K562 (cell line): Measurements from ENCODE around the gene RPS6KA2. TPM values are rescaled to one million over a fixed set of nuclear protein-coding genes. Genes with fewer than 3 reads are reported as not detected.

ENCODE experiments used
- ATAC-seq: fragments of 200-7000 bp; cut with Tn5 transposase; 3 replicates; pipeline ENCODE4 v1.9.1; 2020; ENCODE audit warnings: moderate library complexity
- BruUV-seq: library from RNA; stranded (reverse); fragments of 400-500 nt; replicated peaks from 2 replicates; lab custom pipeline; 2021; lab: Mats Ljungman, UMichigan
- CTCF ChIA-PET: fragments of 300-600 bp; formaldehyde crosslinking; extraction: SDS; loops from one replicate; lab custom pipeline; 2021; ENCODE audit warnings: low intra/inter-chr PET ratio; lab: Yijun Ruan, JAX
- POLR2A ChIA-PET: fragments of 300-600, 350-650 bp; sonication (Branson Sonifier 250); formaldehyde crosslinking; extraction: SDS; loops from one replicate; lab custom pipeline; 2021; ENCODE audit warnings: antibody characterized with exemption, inconsistent platforms; lab: Yijun Ruan, JAX
- DNase-seq, 4 experiments: peaks; one replicate each; pipeline versions ENCODE4 v3.0.0 to v3.0.0-alpha.2; 2011 to 2018; ENCODE audit warnings: low spot score in 3 of 4, mixed read lengths in 3 of 4; ENCODE audit errors: extremely low read depth in 1 of 4
- FAIRE-seq: peaks from 2 replicates; lab custom pipeline; 2011; peaks lifted over from hg19 to GRCh38; lab: Jason Lieb, UNC
- H2AFZ ChIP-seq: 2 replicates; pipeline ENCODE4 v1.6.0; 2011; ENCODE audit warnings: low read depth, low read length, control low read depth, inconsistent platforms
- H3K27ac ChIP-seq: fragments of 200-600 bp; 3 replicates; pipeline ENCODE4 v1.8.0; 2011; ENCODE audit warnings: low read depth, mild to moderate bottlenecking, control low read depth, inconsistent platforms, low read length, moderate library complexity, mixed read lengths; ENCODE audit errors: extremely low read depth
- H3K27me3 ChIP-seq, 2 experiments: fragments of 300-600 bp in 1 of 2; 2 replicates in 1 of 2; 3 replicates in 1 of 2; pipeline versions ENCODE4 v1.6.0 to v1.8.0; 2011; ENCODE audit warnings: inconsistent platforms in 2 of 2, low read length in 2 of 2, mild to moderate bottlenecking in 1 of 2, mixed read lengths in 1 of 2, moderate library complexity in 1 of 2; ENCODE audit not compliant: control insufficient read depth in 2 of 2, insufficient read depth in 2 of 2
- H3K36me3 ChIP-seq: fragments of 300-600 bp; 3 replicates; pipeline ENCODE4 v1.8.0; 2011; ENCODE audit warnings: mild to moderate bottlenecking, low read length, inconsistent platforms; ENCODE audit not compliant: control insufficient read depth, insufficient read depth
- H3K4me1 ChIP-seq, 2 experiments: fragments of 200-600 bp in 1 of 2; replicated peaks in 1 of 2; 2 replicates in 1 of 2; 3 replicates in 1 of 2; pipeline versions ENCODE4 v1.5.1 to v1.8.0; 2011; ENCODE audit warnings: inconsistent platforms in 2 of 2, low read length in 2 of 2, mild to moderate bottlenecking in 1 of 2, mixed read lengths in 1 of 2, moderate library complexity in 1 of 2; ENCODE audit not compliant: control insufficient read depth in 2 of 2, insufficient read depth in 2 of 2
- H3K4me2 ChIP-seq: 2 replicates; pipeline ENCODE4 v1.6.1; 2011; ENCODE audit warnings: low read length, control low read depth, inconsistent platforms, mixed read lengths; ENCODE audit not compliant: insufficient read depth
- H3K4me3 ChIP-seq: fragments of 200-600 bp; sonication (generic), shearing (Covaris generic); 2 replicates; pipeline ENCODE4 v1.5.1; 2016; ENCODE audit warnings: control low read depth, inconsistent platforms
- H3K79me2 ChIP-seq: fragments of 200-600 bp; 3 replicates; pipeline ENCODE4 v1.8.0; 2011; ENCODE audit warnings: low read length, inconsistent platforms; ENCODE audit not compliant: control insufficient read depth, insufficient read depth
- H3K9ac ChIP-seq, 2 experiments: 2 replicates each; pipeline versions ENCODE4 v1.6.0 to v1.6.1; 2011; ENCODE audit warnings: low read depth in 2 of 2, low read length in 2 of 2, control low read depth in 1 of 2, inconsistent platforms in 1 of 2, mild to moderate bottlenecking in 1 of 2, mixed read lengths in 1 of 2; ENCODE audit not compliant: insufficient read depth in 1 of 2
- H3K9me1 ChIP-seq: one replicate; pipeline ENCODE4 v1.6.0; 2011; ENCODE audit warnings: inconsistent platforms, mild to moderate bottlenecking, low read length, moderate library complexity; ENCODE audit not compliant: control insufficient read depth, insufficient read depth
- H3K9me3 ChIP-seq: replicated peaks from 2 replicates; pipeline ENCODE4 v1.5.1; 2011; ENCODE audit warnings: low read depth, low read length, inconsistent platforms; ENCODE audit not compliant: control insufficient read depth, insufficient read depth
- H4K20me1 ChIP-seq: replicated peaks from 2 replicates; pipeline ENCODE4 v1.6.1; 2011; ENCODE audit warnings: low read length, inconsistent platforms, mixed read lengths; ENCODE audit not compliant: control insufficient read depth, insufficient read depth
- BCL6 ChIP-seq: fragments of 250-450 bp; sonication (Bioruptor Pico); IDR thresholded peaks from 2 replicates; pipeline ENCODE4 v1.4.0; 2020
- CREB1 ChIP-seq, 2 experiments: sonication (generic) in 1 of 2; formaldehyde crosslinking in 1 of 2; IDR thresholded peaks; 2 replicates each; pipeline versions ENCODE4 v1.6.1 to v1.8.0; 2012 to 2022; ENCODE audit warnings: inconsistent platforms in 1 of 2, mild to moderate bottlenecking in 1 of 2, missing genetic modification reagents in 1 of 2, moderate library complexity in 1 of 2
- ESRRA ChIP-seq: fragments of 450-650 bp; IDR thresholded peaks from 2 replicates; pipeline ENCODE4 v1.6.1; 2014; ENCODE audit warnings: low read depth, mild to moderate bottlenecking, moderate library complexity, borderline replicate concordance
- HDGF ChIP-seq: fragments of 450-650 bp; IDR thresholded peaks from 2 replicates; pipeline ENCODE4 v1.6.1; 2016
- MBD1 ChIP-seq: fragments of 250-450 bp; sonication (Bioruptor Pico); IDR thresholded peaks from 2 replicates; pipeline ENCODE4 v1.8.0; 2022; ENCODE audit warnings: inconsistent platforms
- SMC3 ChIP-seq: conservative IDR thresholded peaks from 2 replicates; pipeline ENCODE4 v1.6.1; 2011; ENCODE audit warnings: low read depth, low read length, improper control_type of control experiment; ENCODE audit not compliant: insufficient read depth
- ZBTB33 ChIP-seq: sonication (generic); formaldehyde crosslinking; IDR thresholded peaks from 2 replicates; pipeline ENCODE4 v1.8.1; 2023; ENCODE audit warnings: mild to moderate bottlenecking, missing genetic modification reagents
- ZNF518B ChIP-seq: fragments of 250-450 bp; sonication (Bioruptor Pico); IDR thresholded peaks from 2 replicates; pipeline ENCODE4 v1.5.0; 2021; ENCODE audit warnings: mild to moderate bottlenecking, moderate library complexity
- WGBS: fragments of 100-300 bp; shearing (Covaris generic); methylation state at CpG from one replicate; pipeline ENCODE4 v1.1.6; 2016; ENCODE audit warnings: low coverage, mixed read lengths; ENCODE audit not compliant: insufficient coverage; ENCODE audit errors: missing lambda C conversion rate; 5-methylcytosine and 5-hydroxymethylcytosine counted together
- in situ Hi-C: fragments of 300-500 bp; cut with MboI; formaldehyde crosslinking; loops from 4 replicates; pipeline ENCODE4 v1.15.0; 2018; ENCODE audit warnings: inconsistent platforms, mixed read lengths
- intact Hi-C: fragments of 100-400 bp; cut with micrococcal nuclease; formaldehyde crosslinking; loops from 2 replicates; pipeline ENCODE4 v1.14.2; 2022
- polyA plus RNA-seq, 8 experiments: library from polyadenylated mRNA; depleted of rRNA in 4 of 8; stranded (reverse) in 5 of 8; unstranded in 3 of 8; fragments of >200 nt; fragmentation: Nextera tagmentation in 2 of 8; fragmentation: Illumina TruSeq in 1 of 8; extraction: Ambion mirVana in 2 of 8; extraction: Trizol in 1 of 8; gene quantifications; 2 replicates each; pipeline versions ENCODE4 v1.2.1 to v1.2.3, GENCODE V29; 2011 to 2014; ENCODE audit warnings: inconsistent platforms in 1 of 8, missing spikeins in 1 of 8
- total RNA-seq, 7 experiments: library from RNA; depleted of rRNA in 6 of 7; stranded (reverse); fragments of >200 nt in 6 of 7; fragmentation: Illumina TruSeq in 2 of 7; extraction: Trizol in 2 of 7; gene quantifications; 2 replicates each; pipeline versions ENCODE4 v1.2.1 to v1.2.3, GENCODE V29; 2011 to 2021; ENCODE audit warnings: low replicate concordance in 1 of 7

The RPS6KA2 gene
- total and polyA plus RNA-seq, 9 of the 15 experiments (the other 6 are each of a cell fraction or from before 2014, with no cell fraction given), result 0.29 to 1.00 (median 0.53) TPM

- no peak for TF ChIP-seq ZNF518B (CRISPR knock-in tag)
- no peak for TF ChIP-seq BCL6 (CRISPR knock-in tag)
- TF ChIP-seq, all 486 proteins: peak for 0
Measured at GRCh38 chr6:166558156-166559005, 68.7 kb downstream of the RPS6KA2 start (continued).

- H3K27me3 ChIP-seq, result peaks cover 36 to 68% of the 10 kb centered on the region in 2 experiments
- FAIRE-seq, result no peak
- TF ChIP-seq ZBTB33 (CRISPR knock-in tag) (no peak), HDGF (no peak), ESRRA (no peak), CREB1 (IDR thresholded peaks at IDR 0.05) (no peak), CREB1 (CRISPR knock-in tag; IDR thresholded peaks at IDR 0.05) (no peak), MBD1 (CRISPR knock-in tag) (no peak), SMC3 (no peak)
Measured at GRCh38 chr6:166556863-166557322, 70.2 kb downstream of the RPS6KA2 start.

More at GRCh38 chr6:166556863-166557322, 70.2 kb downstream of the RPS6KA2 start:
- H3K4me3 ChIP-seq, result no peak overlapping the region
- H3K9me3 ChIP-seq, result no peaks in the 10 kb centered on the region
- ChIA-PET POLR2A (interaction anchor here (0.7 kb wide), 1 partner anchor 14 kb away, joined by 3 read pairs; no protein-coding TSS in a partner anchor), CTCF (no interaction called here)
- H3K9ac ChIP-seq, result no peak overlapping the region
- H3K4me2 ChIP-seq, result no peak overlapping the region
- in situ Hi-C loops, result no loop called here
- H2AFZ ChIP-seq, result no peak overlapping the region
- intact Hi-C loops, result no loop called here
- ATAC-seq, result no peak
- H3K79me2 ChIP-seq, result no peaks in the 10 kb centered on the region
- WGBS, result 6% methylated on average over 16 of the region's 16 CpGs
- H4K20me1 ChIP-seq, result no peaks in the 10 kb centered on the region; the same call in 1 of the 2 replicates
- H3K36me3 ChIP-seq, result no peaks in the 10 kb centered on the region
- BruUV-seq, result no TSS peak
- no peak for DNase-seq
- H3K27ac ChIP-seq, result no peak overlapping the region
- peaks cover 0 to 3% of the 10 kb centered on the region in 2 experiments; a peak in 1 of 5 replicates for H3K4me1 ChIP-seq
- H3K9me1 ChIP-seq, result no peaks in the 10 kb centered on the region
